SJSA1 (cell line): ENCODE data around the gene LUM. TPM values are rescaled to one million over a fixed set of nuclear protein-coding genes. Genes with fewer than 3 reads are reported as not detected.
A peak's percentile ranks its signal among the peaks of the same experiment; 100 is the strongest.

Source experiments
- DNase-seq, 2 experiments: peaks; one replicate each; pipeline ENCODE4 v3.0.0-alpha.2; 2015 to 2020; ENCODE audit warnings: low spot score in 2 of 2, low read depth in 1 of 2
- H3K27ac ChIP-seq: fragments of 250-450 bp; sonication (Bioruptor Pico); 2 replicates; pipeline ENCODE4 v1.5.1; 2020; ENCODE audit warnings: mild to moderate bottlenecking, moderate library complexity
- H3K27me3 ChIP-seq: fragments of 250-450 bp; sonication (Bioruptor Pico); replicated peaks from 2 replicates; pipeline ENCODE4 v1.5.1; 2020; ENCODE audit warnings: mild to moderate bottlenecking, moderate library complexity
- H3K36me3 ChIP-seq: fragments of 250-450 bp; sonication (Bioruptor Pico); 2 replicates; pipeline ENCODE4 v1.5.1; 2020; ENCODE audit warnings: mild to moderate bottlenecking
- H3K4me1 ChIP-seq: fragments of 250-450 bp; sonication (Bioruptor Pico); replicated peaks from 2 replicates; pipeline ENCODE4 v1.6.1; 2021; ENCODE audit warnings: mild to moderate bottlenecking
- H3K4me3 ChIP-seq: fragments of 250-450 bp; sonication (Bioruptor Pico); 2 replicates; pipeline ENCODE4 v1.5.1; 2020; ENCODE audit warnings: mild to moderate bottlenecking
- H3K9me3 ChIP-seq: fragments of 250-450 bp; sonication (Bioruptor Pico); replicated peaks from 2 replicates; pipeline ENCODE4 v1.5.1; 2020; ENCODE audit warnings: mild to moderate bottlenecking
- total RNA-seq: library from RNA; depleted of rRNA; stranded (reverse); fragments of >200 nt; shearing (Covaris generic); gene quantifications from 2 replicates; pipeline ENCODE4 v1.2.3, GENCODE V29; 2014; rRNA removed

The LUM gene
- 505 and 812 TPM in 2 replicates for total RNA-seq

- Histone ChIP-seq H3K36me3 (no peaks in the 10 kb centered on the region), H3K9me3 (no peaks in the 10 kb centered on the region), H3K27me3 (no peaks in the 10 kb centered on the region), H3K4me3 (peak within 1 kb of the TSS; percentile 38), H3K4me1 (peaks cover 6% of the 10 kb centered on the region), H3K27ac (peak within 1 kb of the TSS; percentile 66)
- peak; percentile 58 to 80 for DNase-seq
Measured at GRCh38 chr12:91111366-91112325, at the start of gene LUM. Gene LUM (minus strand): TSS chr12:91111494. CDS start chr12:91108979, 2,515 bp downstream.

- Histone ChIP-seq H3K27ac (no peak overlapping the region), H3K36me3 (no peaks in the 10 kb centered on the region), H3K4me1 (peaks cover 1% of the 10 kb centered on the region; the same call in 1 of the 2 replicates), H3K9me3 (no peaks in the 10 kb centered on the region), H3K27me3 (no peaks in the 10 kb centered on the region), H3K4me3 (no peak overlapping the region)
- DNase-seq = no peak
Measured at GRCh38 chr12:91161009-91161408, 49.7 kb upstream of the LUM start.

- DNase-seq = peak in 1 of 2 experiments; percentile 36
- Histone ChIP-seq H3K27ac (no peak overlapping the region), H3K27me3 (no peaks in the 10 kb centered on the region), H3K4me1 (peaks cover 6% of the 10 kb centered on the region; the same call in 1 of the 2 replicates), H3K9me3 (no peaks in the 10 kb centered on the region), H3K36me3 (no peaks in the 10 kb centered on the region), H3K4me3 (no peak overlapping the region)
Measured at GRCh38 chr12:91155990-91156389, 44.7 kb upstream of the LUM start.

GRCh38 chr12:91154131-91154530, 42.8 kb upstream of the LUM start:
- H3K4me3 ChIP-seq = no peak overlapping the region
- H3K4me1 ChIP-seq = peaks cover 6% of the 10 kb centered on the region; the same call in 1 of the 2 replicates
- no peaks in the 10 kb centered on the region for H3K36me3 ChIP-seq
- no peaks in the 10 kb centered on the region for H3K9me3 ChIP-seq
- no peak for DNase-seq
- H3K27me3 ChIP-seq = no peaks in the 10 kb centered on the region
- no peak overlapping the region for H3K27ac ChIP-seq

- no peak for DNase-seq
- Histone ChIP-seq H3K27me3 (no peaks in the 10 kb centered on the region), H3K4me3 (no peak overlapping the region), H3K36me3 (no peaks in the 10 kb centered on the region), H3K4me1 (peaks cover 28% of the 10 kb centered on the region), H3K27ac (no peak overlapping the region), H3K9me3 (no peaks in the 10 kb centered on the region)
Measured at GRCh38 chr12:91144053-91144452, 32.8 kb upstream of the LUM start.

GRCh38 chr12:91143206-91143605, 31.9 kb upstream of the LUM start:
- DNase-seq = no peak
- H3K4me1 ChIP-seq = peaks cover 36% of the 10 kb centered on the region
- H3K36me3 ChIP-seq = no peaks in the 10 kb centered on the region
- no peaks in the 10 kb centered on the region for H3K27me3 ChIP-seq
- no peak overlapping the region for H3K27ac ChIP-seq
- no peaks in the 10 kb centered on the region for H3K9me3 ChIP-seq
- no peak overlapping the region for H3K4me3 ChIP-seq

GRCh38 chr12:91142221-91142631, 30.9 kb upstream of the LUM start:
- no peak overlapping the region for H3K27ac ChIP-seq
- no peak for DNase-seq

GRCh38 chr12:91140026-91140931, 29.0 kb upstream of the LUM start:
- Histone ChIP-seq H3K27me3 (no peaks in the 10 kb centered on the region), H3K4me3 (no peak overlapping the region), H3K36me3 (no peaks in the 10 kb centered on the region), H3K27ac (peak overlapping the region; percentile 77), H3K9me3 (no peaks in the 10 kb centered on the region), H3K4me1 (peaks cover 40% of the 10 kb centered on the region)
- DNase-seq = peak; percentile 50 to 92

More at GRCh38 chr12:91142221-91142631, 30.9 kb upstream of the LUM start:
- Histone ChIP-seq H3K36me3 (no peaks in the 10 kb centered on the region), H3K4me1 (peaks cover 40% of the 10 kb centered on the region), H3K4me3 (no peak overlapping the region), H3K9me3 (no peaks in the 10 kb centered on the region), H3K27me3 (no peaks in the 10 kb centered on the region)

- H3K4me3 ChIP-seq = no peak overlapping the region
- no peaks in the 10 kb centered on the region for H3K27me3 ChIP-seq
- no peaks in the 10 kb centered on the region for H3K36me3 ChIP-seq
- peak in 1 of 2 experiments; percentile 50 for DNase-seq
- H3K27ac ChIP-seq = peak overlapping the region; percentile 77
- H3K9me3 ChIP-seq = no peaks in the 10 kb centered on the region
- H3K4me1 ChIP-seq = peaks cover 42% of the 10 kb centered on the region
Measured at GRCh38 chr12:91139286-91139685, 28.0 kb upstream of the LUM start.

GRCh38 chr12:91138337-91138920, 27.1 kb upstream of the LUM start:
- Histone ChIP-seq H3K4me1 (peaks cover 51% of the 10 kb centered on the region), H3K36me3 (no peaks in the 10 kb centered on the region), H3K27me3 (no peaks in the 10 kb centered on the region), H3K4me3 (no peak overlapping the region), H3K27ac (peak overlapping the region; percentile 77), H3K9me3 (no peaks in the 10 kb centered on the region)
- no peak for DNase-seq

GRCh38 chr12:91133871-91134270, 22.6 kb upstream of the LUM start:
- no peak overlapping the region for H3K4me3 ChIP-seq
- H3K27me3 ChIP-seq = no peaks in the 10 kb centered on the region
- peak overlapping the region; percentile 52 for H3K27ac ChIP-seq
- DNase-seq = peak in 1 of 2 experiments; percentile 47
- no peaks in the 10 kb centered on the region for H3K9me3 ChIP-seq
- H3K36me3 ChIP-seq = no peaks in the 10 kb centered on the region
- H3K4me1 ChIP-seq = peaks cover 21% of the 10 kb centered on the region

- Histone ChIP-seq H3K27ac (no peak overlapping the region), H3K4me3 (no peak overlapping the region), H3K4me1 (peaks cover 29% of the 10 kb centered on the region), H3K9me3 (no peaks in the 10 kb centered on the region), H3K36me3 (no peaks in the 10 kb centered on the region), H3K27me3 (no peaks in the 10 kb centered on the region)
- no peak for DNase-seq
Measured at GRCh38 chr12:91129662-91130362, 18.5 kb upstream of the LUM start.

GRCh38 chr12:91127751-91128150, 16.5 kb upstream of the LUM start:
- Histone ChIP-seq H3K4me1 (peaks cover 18% of the 10 kb centered on the region), H3K27ac (peak overlapping the region; percentile 75), H3K9me3 (no peaks in the 10 kb centered on the region), H3K27me3 (no peaks in the 10 kb centered on the region), H3K36me3 (no peaks in the 10 kb centered on the region), H3K4me3 (no peak overlapping the region)
- DNase-seq = peak in 1 of 2 experiments; percentile 59
